Stimulated activated naive CD8-positive, alpha-beta T cell treated with anti-CD3 and anti-CD28 coated beads, Interleukin-15, Interleukin-2, amounts not matched to agents 100 U/mL and 50 U/mL, for 24 hours (primary cell): ENCODE measurements around the gene FOXP4.
A peak's percentile ranks its signal among the peaks of the same experiment; 100 is the strongest.

ENCODE experiments used
- ATAC-seq: fragments of 150-1000 bp; cut with Tn5 transposase; one replicate; pipeline ENCODE4 v1.10.0; 2021
- DNase-seq: peaks from one replicate; pipeline ENCODE4 v3.0.0; 2021

FOXP4 gene

GRCh38 chr6:41519745-41520699 is 26.2 kb upstream of the FOXP4 start:
- DNase-seq = no peak
- no peak for ATAC-seq

DNA sequence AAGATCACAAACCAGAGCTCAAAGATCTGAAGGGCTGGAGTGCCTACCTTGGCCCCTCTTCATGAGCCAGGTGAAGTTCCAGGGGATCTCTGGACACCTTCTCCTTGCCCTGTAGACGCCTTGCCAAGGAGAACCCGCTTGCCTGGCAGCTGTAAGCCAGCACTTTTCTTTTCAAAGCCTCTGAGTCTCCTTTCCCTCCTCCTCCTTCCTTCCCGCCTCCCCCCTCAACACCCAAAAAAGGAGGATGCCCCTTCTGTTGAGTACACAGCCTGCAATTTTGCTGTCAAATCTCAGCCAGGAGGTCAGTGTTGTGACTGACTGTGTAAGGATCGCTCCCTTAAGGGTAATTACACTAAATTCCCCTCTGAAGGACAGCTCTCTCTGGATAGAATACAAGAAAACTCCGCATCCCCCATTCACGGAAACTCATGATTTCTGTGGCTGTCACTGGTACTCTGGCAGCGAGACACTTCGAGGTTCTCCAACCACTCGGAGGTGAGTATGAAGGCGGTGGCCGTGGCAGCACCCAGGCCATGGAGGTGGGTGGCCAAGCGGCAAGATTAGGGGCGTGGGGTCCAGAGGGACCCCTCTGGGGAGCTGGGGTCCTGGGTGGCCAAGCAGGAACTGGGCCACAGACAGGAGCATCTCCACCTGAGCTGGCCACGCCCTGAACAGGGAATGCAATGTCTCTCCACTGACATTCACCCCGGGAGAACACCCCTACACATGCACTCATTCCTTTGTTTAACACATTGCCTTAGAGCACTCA is 23.2 kb upstream of the FOXP4 start:
- no peak for DNase-seq
- ATAC-seq = no peak

DNA sequence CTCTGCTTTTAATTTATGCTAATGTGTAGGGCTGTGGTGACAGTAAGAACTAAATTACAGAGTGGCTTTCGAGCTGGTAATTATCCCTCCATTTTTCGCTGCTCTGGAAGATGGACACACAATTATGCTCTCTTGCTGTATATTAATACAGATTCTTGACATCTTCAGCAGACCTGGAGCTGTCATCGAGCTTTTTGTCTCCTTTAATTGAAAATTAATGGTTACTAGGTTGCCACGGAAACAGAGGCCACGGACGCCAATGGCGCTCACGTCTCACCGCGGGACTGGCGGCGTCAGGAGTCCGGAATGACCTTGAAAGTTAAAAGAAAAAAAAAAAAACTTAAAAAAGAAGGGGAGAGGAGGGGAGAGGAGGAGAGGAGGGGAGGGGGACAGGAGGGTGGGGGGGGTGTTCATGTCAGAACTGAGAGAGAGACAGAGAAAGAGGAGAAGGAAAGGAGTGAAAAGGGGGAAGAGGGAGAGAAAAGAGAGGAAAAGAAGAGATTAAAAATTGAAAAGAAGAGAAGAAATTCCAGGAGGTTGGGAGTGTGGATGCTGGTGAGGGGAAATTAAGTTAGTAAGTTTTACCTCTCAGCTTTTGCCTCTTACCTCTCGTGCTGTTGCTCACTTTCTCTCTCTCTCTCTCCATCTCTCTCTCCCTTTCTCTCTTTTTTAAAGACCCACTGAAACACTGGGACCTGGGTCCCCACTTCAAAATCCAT is 22.1 kb upstream of the FOXP4 start:
- DNase-seq = no peak
- ATAC-seq = no peak

- ATAC-seq (no peak), DNase-seq (no peak)
Observed at GRCh38 chr6:41524634-41525011, 21.6 kb upstream of the FOXP4 start.

DNA sequence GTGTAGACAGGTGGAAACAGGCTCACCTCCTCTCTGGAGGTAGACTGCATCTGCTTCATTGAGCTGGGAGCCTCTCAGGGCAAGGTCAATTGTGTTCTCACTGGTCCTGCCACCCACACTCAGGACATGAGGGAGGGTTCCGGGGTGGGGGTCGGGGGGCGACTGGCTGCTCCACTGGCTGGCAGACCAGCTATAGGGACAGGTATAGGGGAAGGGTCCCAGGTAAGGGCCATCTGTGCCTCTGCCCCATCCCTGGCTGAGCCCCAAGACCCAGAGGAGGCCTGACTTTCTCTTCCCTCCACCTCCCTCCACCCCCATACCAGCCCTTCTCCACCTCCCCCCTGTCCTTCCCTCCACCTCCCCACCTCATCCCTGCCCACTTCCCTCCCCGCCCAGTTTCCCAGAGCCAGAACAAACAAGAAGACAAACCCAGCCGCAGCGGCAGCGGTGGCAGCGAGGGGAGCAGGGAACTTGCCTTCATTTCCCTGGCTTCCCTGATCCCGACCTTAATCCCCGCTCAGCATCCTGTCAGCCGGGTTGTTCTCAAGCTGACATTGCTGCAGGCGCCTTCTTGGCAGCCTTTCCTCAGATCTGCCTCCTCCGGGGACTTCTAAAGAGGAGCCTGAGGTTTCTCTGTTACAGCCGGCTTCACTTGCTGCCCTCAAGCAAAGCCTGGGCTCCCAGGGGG is 18.3 kb upstream of the FOXP4 start:
- ATAC-seq (no peak), DNase-seq (no peak)

- ATAC-seq = no peak
Observed at GRCh38 chr6:41528409-41528963, 17.7 kb upstream of the FOXP4 start.

DNA sequence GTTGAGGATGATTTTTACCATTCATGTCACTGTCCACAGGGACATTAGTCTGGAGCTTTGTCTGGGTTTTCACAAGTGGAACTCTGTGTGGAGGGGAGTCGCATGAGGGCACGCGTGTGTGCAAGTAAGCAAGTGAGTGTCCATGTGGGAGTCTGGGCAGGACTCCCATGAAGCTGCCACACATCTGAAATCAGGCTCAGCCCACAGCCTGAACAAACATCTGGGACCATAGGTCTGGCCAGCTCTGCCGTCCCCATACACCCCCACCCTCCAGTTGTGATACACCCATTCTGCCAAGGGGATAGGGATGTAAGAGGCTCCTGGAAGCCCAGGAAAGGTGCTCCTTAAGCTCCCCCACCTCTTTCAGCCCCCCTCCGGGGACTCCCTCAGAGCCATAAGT is 17.1 kb upstream of the FOXP4 start:
- DNase-seq (no peak), ATAC-seq (no peak)

More at GRCh38 chr6:41528409-41528963, 17.7 kb upstream of the FOXP4 start:
- DNase-seq = no peak

DNA sequence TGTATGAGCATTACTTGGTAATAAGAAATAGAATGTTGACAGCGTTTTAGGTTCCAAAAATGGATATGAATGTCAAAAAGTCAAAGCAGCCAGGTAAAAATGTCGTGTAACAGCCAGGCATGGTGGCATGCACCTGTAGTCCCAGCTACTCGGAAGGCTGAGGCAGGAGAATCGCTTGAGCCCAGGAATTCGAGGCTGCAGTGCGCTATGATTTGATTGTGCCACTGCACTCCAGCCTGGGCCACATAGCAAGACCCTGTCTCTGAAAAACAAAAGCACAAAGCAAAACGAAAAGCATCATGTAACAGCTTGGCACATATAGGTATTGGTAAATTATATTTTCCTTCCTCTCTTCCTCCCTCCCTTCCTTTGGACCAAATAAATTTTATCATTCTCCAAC is 16.2 kb upstream of the FOXP4 start:
- no peak for DNase-seq
- no peak for ATAC-seq

- DNase-seq (no peak), ATAC-seq (no peak)
Observed at GRCh38 chr6:41530476-41530875, 15.7 kb upstream of the FOXP4 start.

- ATAC-seq (no peak), DNase-seq (no peak)
Observed at GRCh38 chr6:41531016-41531415, 15.2 kb upstream of the FOXP4 start.

DNA sequence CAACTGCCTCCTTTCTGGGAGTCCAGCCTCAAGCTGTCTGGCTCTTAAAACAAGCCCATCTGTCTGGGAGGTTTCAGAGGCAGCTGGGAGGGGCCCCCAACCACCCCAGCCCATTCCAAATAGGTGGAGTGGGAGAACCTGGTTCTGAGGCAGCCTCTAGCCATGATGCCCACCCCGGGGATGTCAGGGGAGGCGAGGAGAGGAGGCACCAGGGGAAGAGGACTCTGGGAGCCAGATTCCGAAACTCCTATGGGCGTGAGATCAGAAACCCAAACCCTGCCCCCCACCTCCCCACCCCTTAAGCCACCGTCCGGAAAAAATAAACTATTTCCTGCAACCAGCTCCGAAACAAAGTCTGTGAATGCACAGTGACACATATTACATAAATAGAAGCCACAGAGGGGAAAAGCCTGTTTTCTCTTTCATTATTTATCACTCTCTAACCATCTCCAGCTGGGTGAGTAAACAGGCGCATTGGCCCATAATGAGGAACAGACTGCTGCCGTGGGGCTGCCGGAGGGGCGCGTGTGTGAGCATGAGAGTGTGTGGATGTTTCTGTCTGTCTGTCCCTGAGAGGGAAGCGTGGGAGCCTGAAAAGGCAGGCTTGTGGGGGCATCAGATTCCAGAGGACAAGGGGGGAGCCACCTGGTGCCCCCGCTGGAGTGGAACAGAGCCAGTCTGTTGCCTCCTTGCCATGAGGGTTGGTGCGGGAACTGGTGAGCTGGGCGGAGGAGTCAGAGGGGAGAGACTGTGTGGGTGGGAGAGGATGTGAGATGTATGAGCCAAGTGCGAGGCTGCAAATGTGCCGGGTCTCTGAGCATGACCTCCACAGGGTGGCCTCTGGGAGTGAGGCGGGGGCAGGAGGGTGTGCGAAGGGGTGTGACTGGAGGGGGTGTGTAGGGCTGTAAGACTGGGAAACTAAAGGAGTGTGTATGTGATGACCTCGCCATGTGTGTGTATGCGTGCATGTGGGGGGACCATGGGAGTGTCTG is 14.3 kb upstream of the FOXP4 start:
- peak; percentile 70 for DNase-seq
- peak; percentile 89 for ATAC-seq

DNA sequence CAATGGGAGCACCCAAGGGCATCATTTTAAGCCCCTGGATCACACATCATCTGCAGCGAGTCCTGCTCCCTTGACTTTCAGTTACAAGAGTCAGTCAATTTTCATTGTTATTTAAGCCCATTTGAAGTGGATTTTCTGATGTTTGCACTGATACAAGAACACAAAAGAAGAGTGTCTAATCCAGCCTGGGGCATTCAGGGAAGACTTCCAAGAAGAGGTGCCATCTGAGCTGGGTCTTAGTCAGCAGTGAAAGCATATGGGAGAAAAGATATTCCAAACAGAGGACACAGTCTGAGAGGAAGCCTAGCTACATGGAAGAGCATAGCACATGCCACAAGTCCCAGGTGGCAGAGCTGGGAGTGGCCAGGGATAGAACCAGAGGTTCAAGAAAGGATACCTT is 10.4 kb upstream of the FOXP4 start:
- ATAC-seq (no peak), DNase-seq (no peak)

GRCh38 chr6:41536795-41537758 is 9.1 kb upstream of the FOXP4 start:
- no peak for ATAC-seq
- DNase-seq = no peak

DNA sequence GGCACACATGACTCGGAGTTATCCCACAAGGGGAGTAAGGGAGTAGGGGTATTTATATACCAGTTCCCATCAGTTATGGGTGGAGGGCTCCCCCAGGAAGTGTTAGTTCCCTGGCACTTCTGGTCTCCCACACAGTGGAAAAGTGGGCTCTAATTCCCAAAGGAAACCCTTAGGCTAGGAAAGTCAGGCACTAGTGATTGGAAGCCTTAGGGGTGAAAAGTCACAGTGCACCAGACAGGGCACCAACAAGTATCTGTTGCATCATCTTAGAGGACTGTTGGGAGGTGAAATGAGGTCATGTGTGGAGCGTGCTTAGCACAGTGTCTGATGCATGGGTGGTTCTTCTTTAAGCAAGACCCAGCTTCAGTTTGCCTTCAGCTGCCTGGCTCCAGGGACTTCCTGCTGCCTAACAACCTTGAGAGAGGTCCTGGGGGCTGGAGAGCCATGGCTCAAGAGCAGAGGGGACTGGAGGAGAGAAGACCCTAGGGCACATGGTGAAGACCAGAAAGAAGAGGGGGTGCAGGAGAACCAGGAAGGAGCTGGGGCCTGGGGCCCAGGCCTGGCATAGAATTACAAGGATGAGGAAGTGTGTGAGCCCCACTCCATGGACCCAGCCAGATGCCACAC is 7.5 kb upstream of the FOXP4 start:
- DNase-seq = no peak
- ATAC-seq = no peak

- DNase-seq = no peak
- ATAC-seq = no peak
Observed at GRCh38 chr6:41539204-41539603, 7.0 kb upstream of the FOXP4 start.

DNA sequence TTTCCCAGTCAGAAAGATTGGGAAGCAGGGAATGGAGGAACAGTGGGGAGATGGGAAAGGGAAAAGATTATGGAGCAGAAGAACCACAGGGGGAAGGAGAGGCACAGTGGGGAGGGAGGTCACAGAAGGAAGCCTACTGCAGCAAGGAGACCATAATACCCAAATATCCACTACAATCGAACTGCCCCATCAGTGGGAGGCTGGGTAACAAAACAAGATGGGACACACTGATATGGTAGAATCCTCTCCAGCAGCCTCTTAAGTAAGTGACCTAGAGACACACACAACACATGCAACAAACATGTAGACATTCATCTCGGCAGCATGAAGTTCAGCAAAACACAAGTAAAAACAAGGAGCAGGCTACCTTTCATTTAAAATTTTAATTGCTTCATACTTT is 4.8 kb upstream of the FOXP4 start:
- no peak for ATAC-seq
- DNase-seq = no peak

DNA sequence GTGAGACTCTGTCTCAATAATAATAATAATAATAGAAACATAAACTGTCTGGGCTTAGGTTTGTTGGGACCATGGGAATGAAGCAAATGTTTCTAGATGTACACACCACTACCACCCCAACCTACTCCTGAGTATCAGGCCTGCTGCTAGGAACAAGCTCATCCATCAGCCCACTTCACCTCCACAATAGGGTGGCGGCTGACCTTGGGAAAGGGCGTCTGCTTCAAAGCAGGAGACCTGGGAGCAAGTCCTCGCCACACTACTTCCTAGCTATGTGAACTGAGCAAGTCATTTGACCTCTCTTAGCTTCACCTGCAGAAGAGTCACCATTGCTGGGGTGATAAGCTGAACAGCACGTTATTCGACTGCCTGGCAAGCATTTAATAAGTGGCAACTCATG is 3.1 kb upstream of the FOXP4 start:
- DNase-seq = no peak
- no peak for ATAC-seq

DNA sequence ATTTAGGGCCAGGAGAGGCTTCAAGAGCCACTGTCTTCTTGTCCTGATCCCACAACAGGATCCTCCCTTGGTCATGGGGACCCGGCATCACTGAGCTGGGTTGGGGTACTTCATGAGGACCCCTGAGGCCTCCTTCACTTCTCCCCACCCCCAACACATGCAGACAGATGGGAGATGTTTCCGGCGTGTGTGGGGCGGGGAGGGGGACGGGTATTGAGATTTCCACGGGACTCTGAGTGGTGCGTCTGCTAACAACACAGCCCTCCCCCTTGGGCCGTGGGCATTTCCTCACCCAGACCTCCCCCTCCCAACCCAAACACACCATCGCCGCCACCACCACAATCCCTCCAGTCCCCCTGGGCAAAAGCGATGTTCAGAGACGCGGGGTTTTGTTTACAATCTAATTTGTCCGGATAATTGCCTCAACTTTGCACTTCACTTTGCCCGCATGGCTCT is 906 bp upstream of the FOXP4 start:
- no peak for DNase-seq
- ATAC-seq = no peak

GRCh38 chr6:41546475-41546865 is 289 bp downstream of the FOXP4 start:
- ATAC-seq = peak; percentile 53
- peak; percentile 63 for DNase-seq
